Neural cell (in vitro differentiated cells): ENCODE measurements around the gene PREX1. TPM values are rescaled to one million over a fixed set of nuclear protein-coding genes. Genes with fewer than 3 reads are reported as not detected.

Experiments used
- H2AFZ ChIP-seq: fragments of 200-600, 300-800 bp; sonication (generic), shearing (Covaris generic); 2 replicates; pipeline ENCODE4 v1.6.0; 2014; ENCODE audit warnings: low read depth, mild to moderate bottlenecking, antibody characterized with exemption, low read length, moderate library complexity
- H3F3A ChIP-seq: fragments of 200-600 bp; shearing (Covaris generic); 2 replicates; pipeline ENCODE4 v1.6.1; 2016; ENCODE audit warnings: mild to moderate bottlenecking, moderate library complexity, mixed read lengths, antibody characterized with exemption, low read length; ENCODE audit not compliant: insufficient read depth, poor library complexity, severe bottlenecking
- H3K27ac ChIP-seq: fragments of 200-600, 300-800 bp; sonication (generic), shearing (Covaris generic); 2 replicates; pipeline ENCODE4 v1.5.1; 2014; ENCODE audit warnings: mild to moderate bottlenecking, low read length, moderate library complexity
- H3K27me3 ChIP-seq: fragments of 300-800, 200-600 bp; sonication (generic), shearing (Covaris generic); 2 replicates; pipeline ENCODE4 v1.6.0; 2014; ENCODE audit warnings: mild to moderate bottlenecking, low read depth, low read length, moderate library complexity; ENCODE audit not compliant: insufficient read depth
- H3K36me3 ChIP-seq: fragments of 300-800, 200-600 bp; sonication (generic), shearing (Covaris generic); 2 replicates; pipeline ENCODE4 v1.5.1; 2014; ENCODE audit warnings: mild to moderate bottlenecking, antibody characterized with exemption, low read length, moderate library complexity; ENCODE audit not compliant: insufficient read depth
- H3K4me2 ChIP-seq: fragments of 300-800, 200-600 bp; sonication (generic), shearing (Covaris generic); 2 replicates; pipeline ENCODE4 v1.6.0; 2014; ENCODE audit warnings: mild to moderate bottlenecking, low read length
- H3K4me3 ChIP-seq: fragments of 300-800, 200-600 bp; sonication (generic), shearing (Covaris generic); 2 replicates; pipeline ENCODE4 v1.5.1; 2014; ENCODE audit warnings: mild to moderate bottlenecking, low read length, moderate library complexity
- H3K79me2 ChIP-seq: fragments of 200-600 bp; shearing (Covaris generic); replicated peaks from 2 replicates; pipeline ENCODE4 v1.6.0; 2014; ENCODE audit warnings: mild to moderate bottlenecking, low read length, moderate library complexity; ENCODE audit not compliant: insufficient read depth
- H3K9ac ChIP-seq: fragments of 300-800, 200-600 bp; sonication (generic), shearing (Covaris generic); 2 replicates; pipeline ENCODE4 v1.6.1; 2016; ENCODE audit warnings: mild to moderate bottlenecking, low read length, mixed read lengths
- H3K9me2 ChIP-seq: fragments of 200-600 bp; shearing (Covaris generic); 2 replicates; pipeline ENCODE4 v1.6.1; 2016; ENCODE audit warnings: mild to moderate bottlenecking, low read length, mixed read lengths; ENCODE audit not compliant: insufficient read depth
- H3K9me3 ChIP-seq: fragments of 200-600, 300-800 bp; sonication (generic), shearing (Covaris generic); 2 replicates; pipeline ENCODE4 v1.6.1; 2016; ENCODE audit warnings: mild to moderate bottlenecking, mixed run types, low read length, moderate library complexity, mixed read lengths
- H4K20me1 ChIP-seq: fragments of 200-600 bp; shearing (Covaris generic); 2 replicates; pipeline ENCODE4 v1.6.1; 2016; ENCODE audit warnings: mild to moderate bottlenecking, mixed run types; ENCODE audit not compliant: insufficient read depth
- CTCF ChIP-seq: fragments of 450-650 bp; IDR thresholded peaks from 2 replicates; pipeline ENCODE4 v1.5.1; 2014; ENCODE audit warnings: antibody characterized with exemption, mild to moderate bottlenecking, moderate library complexity; ENCODE audit not compliant: poor library complexity, severe bottlenecking
- EP300 ChIP-seq: fragments of 450-650 bp; conservative IDR thresholded peaks from 2 replicates; pipeline ENCODE4 v1.6.1; 2014; ENCODE audit warnings: antibody characterized with exemption, mild to moderate bottlenecking, moderate library complexity; ENCODE audit not compliant: poor library complexity, severe bottlenecking
- EZH2 ChIP-seq: fragments of 200-600, 300-800 bp; shearing (Covaris generic), sonication (generic); IDR thresholded peaks from 2 replicates; pipeline ENCODE4 v1.6.1; 2014; ENCODE audit warnings: antibody characterized with exemption, low read length, borderline replicate concordance, mild to moderate bottlenecking; ENCODE audit not compliant: insufficient read depth, poor library complexity, severe bottlenecking
- MXI1 ChIP-seq: fragments of 450-650 bp; conservative IDR thresholded peaks from 2 replicates; pipeline ENCODE4 v1.6.1; 2014; ENCODE audit warnings: antibody characterized with exemption, mild to moderate bottlenecking; ENCODE audit not compliant: poor library complexity, severe bottlenecking
- POLR2AphosphoS5 ChIP-seq: IDR thresholded peaks from 2 replicates; pipeline ENCODE4 v1.6.1; 2012
- RAD21 ChIP-seq: fragments of 450-650 bp; conservative IDR thresholded peaks from 2 replicates; pipeline ENCODE4 v1.6.1; 2014; ENCODE audit warnings: antibody characterized with exemption, mild to moderate bottlenecking, moderate library complexity
- REST ChIP-seq: IDR thresholded peaks from 2 replicates; pipeline ENCODE4 v1.6.1; 2012; ENCODE audit warnings: borderline replicate concordance
- SMC3 ChIP-seq: fragments of 450-650 bp; conservative IDR thresholded peaks from 2 replicates; pipeline ENCODE4 v1.6.1; 2014; ENCODE audit warnings: antibody characterized with exemption, mild to moderate bottlenecking, moderate library complexity; ENCODE audit not compliant: poor library complexity
- TAF1 ChIP-seq: IDR thresholded peaks from 2 replicates; pipeline ENCODE4 v1.6.1; 2012; ENCODE audit warnings: low read depth
- polyA plus RNA-seq: library from polyadenylated mRNA; depleted of rRNA; stranded (reverse); fragments of >200 nt; gene quantifications from 2 replicates; pipeline ENCODE4 v1.2.3, GENCODE V29; 2014

Gene PREX1
- polyA plus RNA-seq, 1 donor from 2014 or later, result 0.06 TPM

GRCh38 chr20:48706710-48707365 lies 121.0 kb downstream of the PREX1 start:
- no peaks in the 10 kb centered on the region for H3K9me3 ChIP-seq
- H3K27me3 ChIP-seq, result no peaks in the 10 kb centered on the region
- no peak overlapping the region for H3K27ac ChIP-seq
- no peak overlapping the region for H3K4me2 ChIP-seq
- H4K20me1 ChIP-seq, result no peaks in the 10 kb centered on the region
- no peak overlapping the region for H3K9ac ChIP-seq
- H3K9me2 ChIP-seq, result no peaks in the 10 kb centered on the region
- H3K79me2 ChIP-seq, result no peaks in the 10 kb centered on the region
- TF ChIP-seq RAD21, result no peak
- TF ChIP-seq CTCF, result no peak
- no peak for TF ChIP-seq EZH2
- TF ChIP-seq REST, result no peak
- no peak for TF ChIP-seq EP300
- no peak for TF ChIP-seq POLR2AphosphoS5
- no peak for TF ChIP-seq SMC3
- TF ChIP-seq TAF1, result no peak
- no peak for TF ChIP-seq MXI1
- H3K36me3 ChIP-seq, result no peaks in the 10 kb centered on the region
- H2AFZ ChIP-seq, result no peak overlapping the region
- no peaks in the 10 kb centered on the region for H3F3A ChIP-seq
- H3K4me3 ChIP-seq, result no peak overlapping the region

- no peaks in the 10 kb centered on the region for H3K79me2 ChIP-seq
- no peaks in the 10 kb centered on the region for H3K36me3 ChIP-seq
- TF ChIP-seq SMC3, result no peak
- TF ChIP-seq EZH2, result no peak
- no peak for TF ChIP-seq POLR2AphosphoS5
- no peak for TF ChIP-seq TAF1
- no peak for TF ChIP-seq MXI1
- H3K4me3 ChIP-seq, result no peak overlapping the region
- no peak overlapping the region for H3K4me2 ChIP-seq
- no peaks in the 10 kb centered on the region for H3K9me2 ChIP-seq
- no peaks in the 10 kb centered on the region for H4K20me1 ChIP-seq
- H3K9ac ChIP-seq, result no peak overlapping the region
- no peak overlapping the region for H3K27ac ChIP-seq
- no peaks in the 10 kb centered on the region for H3K27me3 ChIP-seq
- no peaks in the 10 kb centered on the region for H3K9me3 ChIP-seq
- no peak overlapping the region for H2AFZ ChIP-seq
- H3F3A ChIP-seq, result no peaks in the 10 kb centered on the region
Measured at GRCh38 chr20:48706116-48706656, 121.6 kb downstream of the PREX1 start.
